OCI-M2 (cell line): ENCODE measurements around the gene AHNAK.

Experiments
- DNase-seq: peaks from one replicate; lab custom pipeline; 2025; ENCODE audit not compliant: unreplicated experiment; lab: John Stamatoyannopoulos, UW

The AHNAK gene

DNA sequence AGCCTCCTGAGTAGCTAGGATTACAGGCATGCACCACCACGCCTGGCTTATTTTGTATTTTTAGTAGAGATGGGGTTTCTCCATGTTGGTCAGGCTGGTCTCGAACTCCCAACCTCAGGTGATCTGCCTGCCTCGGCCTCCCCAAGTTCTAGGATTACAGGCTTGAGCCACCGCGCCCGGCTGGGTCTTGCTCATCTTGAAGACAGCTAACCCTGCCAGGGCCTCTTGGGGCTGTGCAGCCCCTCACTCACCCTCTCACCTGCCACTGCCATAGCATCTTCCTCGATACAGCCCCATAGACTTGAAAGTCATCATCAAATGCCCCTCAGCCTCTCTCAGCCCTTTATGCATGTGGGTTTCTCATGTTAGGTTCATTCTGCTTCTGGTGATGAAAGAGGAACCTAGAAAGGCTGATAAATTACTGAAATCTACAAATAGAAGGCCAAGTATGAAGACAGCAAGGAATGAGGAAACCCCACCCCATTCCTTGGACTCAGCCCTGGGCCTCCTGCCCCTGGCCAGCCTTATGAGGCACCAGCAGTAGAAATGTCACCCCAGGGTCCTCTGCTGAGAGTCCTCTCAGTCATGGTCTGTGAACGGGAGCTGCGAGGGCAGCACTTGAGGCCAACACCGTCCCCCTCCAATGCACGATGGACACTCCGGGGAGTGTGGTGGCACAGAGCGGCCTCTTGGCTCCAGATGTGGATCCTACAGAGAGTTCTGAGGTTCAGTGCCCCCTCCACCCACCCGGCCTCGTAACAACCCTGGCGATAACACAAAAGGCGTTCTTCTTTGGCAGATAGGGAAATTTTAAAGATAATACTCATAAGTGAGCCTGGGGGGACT lies 103.0 kb downstream of the AHNAK start:
- no peak for DNase-seq

DNA sequence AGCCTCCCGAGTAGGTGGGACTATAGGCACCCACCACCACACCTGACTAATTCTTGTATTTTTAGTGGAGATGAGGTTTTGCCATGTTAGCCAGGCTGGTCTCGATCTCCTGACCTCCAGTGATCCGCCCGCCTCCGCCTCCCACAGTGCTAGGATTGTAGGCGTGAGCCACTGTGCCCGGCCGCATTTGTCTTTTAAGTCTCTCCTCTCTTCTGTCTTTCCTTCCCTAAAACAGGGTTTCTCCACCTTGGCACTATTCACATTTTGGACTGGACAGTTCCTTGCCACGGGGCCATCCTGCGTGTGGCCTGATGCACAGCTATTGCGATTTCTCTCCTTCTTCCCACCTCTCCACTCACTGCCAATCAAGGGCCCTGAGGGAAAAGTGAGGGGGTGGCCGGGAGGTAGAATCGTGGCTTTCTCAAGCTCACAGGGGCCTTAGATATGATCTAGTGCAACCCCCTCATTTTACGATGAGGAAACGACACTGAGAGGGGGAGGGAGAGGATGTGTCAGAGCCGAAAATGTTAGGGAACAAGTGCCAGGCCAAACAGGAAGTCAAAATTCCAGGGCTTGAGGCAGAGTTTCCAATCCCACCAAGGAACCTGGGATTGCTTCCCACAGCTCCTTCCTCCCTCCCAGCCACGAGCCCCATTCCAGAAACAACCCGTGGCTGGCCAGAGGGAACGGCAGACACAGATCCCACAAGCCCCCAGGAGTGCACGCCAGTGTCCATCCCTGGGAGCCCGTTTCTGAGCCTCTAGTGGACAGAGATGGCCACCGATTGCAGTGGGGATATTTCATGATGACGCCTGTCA lies 106.6 kb downstream of the AHNAK start:
- DNase-seq: no peak

DNA sequence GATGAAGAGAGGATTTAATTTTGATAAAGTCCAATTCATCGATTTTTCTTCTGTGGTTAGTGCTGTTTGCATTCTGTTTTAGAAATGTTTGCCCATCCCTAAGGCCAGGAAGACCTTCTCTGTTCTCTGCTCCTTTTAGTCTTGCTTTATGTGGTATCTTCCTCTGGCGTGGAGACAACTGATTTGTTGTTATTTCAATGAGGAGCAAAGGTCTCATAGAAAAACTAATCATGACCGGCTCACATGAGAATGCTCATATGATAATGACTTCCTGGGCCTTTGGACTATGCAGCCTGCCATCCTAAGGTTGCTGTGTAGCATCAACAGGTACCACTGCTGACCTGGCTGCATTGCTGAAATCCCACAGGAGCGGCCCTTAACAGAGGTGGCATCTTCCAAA lies 108.0 kb downstream of the AHNAK start:
- DNase-seq: no peak

DNA sequence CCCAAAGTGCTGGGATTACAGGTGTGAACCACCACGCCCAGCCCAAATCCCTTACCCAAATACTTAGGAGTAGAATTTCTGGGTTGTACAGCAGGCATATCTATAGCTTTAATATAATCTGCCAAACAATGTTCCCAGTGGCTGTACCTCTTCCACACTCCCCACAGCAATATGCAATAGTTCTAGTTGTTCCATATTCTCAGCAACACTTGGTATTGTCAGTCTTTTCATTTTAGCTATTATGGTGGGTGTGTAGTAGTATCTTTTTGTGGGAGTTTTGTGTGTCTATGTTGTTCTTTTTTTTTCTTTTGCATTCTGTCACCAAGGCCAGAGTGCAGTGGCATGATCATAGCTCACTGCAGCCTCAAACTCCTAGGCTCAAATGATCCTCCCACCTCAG lies 109.0 kb downstream of the AHNAK start:
- no peak for DNase-seq

DNA sequence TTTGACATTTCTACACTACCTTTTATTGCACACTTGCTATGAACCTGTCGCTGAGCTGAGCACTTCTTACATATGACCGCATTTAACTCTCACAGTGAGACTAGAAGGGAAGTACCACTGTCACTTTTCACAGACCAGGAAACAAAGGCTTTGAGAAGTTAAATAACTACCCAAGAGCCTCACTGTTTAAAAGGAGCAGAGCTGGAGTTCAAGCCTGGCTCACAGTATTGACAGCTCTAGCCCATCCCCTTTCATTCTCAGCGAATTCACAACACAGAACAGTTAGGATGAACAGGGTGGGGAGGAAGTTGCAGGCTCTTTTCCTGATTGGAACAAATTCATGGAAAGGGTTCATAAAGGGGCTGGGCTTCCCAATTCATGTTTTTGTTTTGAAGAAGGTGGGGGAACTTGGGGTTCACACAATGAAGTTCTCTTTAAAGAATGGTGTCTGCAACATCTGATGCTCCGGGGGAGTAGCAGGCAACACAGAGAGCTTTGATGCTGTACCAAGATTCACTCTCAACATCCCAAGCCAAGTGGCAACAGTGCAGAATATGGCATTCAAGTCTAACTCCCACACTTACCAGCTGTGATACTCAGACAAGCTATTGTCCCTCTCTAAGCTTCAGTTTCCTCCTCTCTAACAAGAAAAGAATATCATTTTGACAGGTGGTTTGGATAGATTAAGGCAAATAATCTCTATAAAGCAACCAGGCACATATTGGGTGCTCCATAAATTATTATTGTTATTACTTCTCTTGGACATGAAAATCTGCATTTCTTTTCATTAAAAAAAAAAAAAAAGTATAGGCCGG lies 110.6 kb downstream of the AHNAK start:
- DNase-seq: no peak

DNA sequence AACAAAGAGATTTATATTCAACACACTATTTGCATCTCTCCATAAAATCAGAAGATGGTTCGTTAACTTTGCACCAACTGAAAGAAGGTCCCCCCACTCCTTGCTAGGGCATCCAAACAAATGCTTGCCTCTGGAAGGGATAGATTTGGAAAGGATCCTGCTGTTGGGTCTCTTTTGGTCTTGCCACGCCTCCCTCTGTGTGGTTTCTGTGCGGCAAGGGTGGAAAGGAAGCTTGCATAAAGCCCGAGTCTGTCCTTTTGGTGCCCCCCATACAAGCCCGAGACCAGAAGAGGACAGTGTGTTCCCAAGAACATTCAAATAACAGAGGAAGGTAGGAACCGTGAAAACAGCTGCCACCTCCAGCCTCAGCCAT lies 112.7 kb downstream of the AHNAK start:
- no peak for DNase-seq

DNA sequence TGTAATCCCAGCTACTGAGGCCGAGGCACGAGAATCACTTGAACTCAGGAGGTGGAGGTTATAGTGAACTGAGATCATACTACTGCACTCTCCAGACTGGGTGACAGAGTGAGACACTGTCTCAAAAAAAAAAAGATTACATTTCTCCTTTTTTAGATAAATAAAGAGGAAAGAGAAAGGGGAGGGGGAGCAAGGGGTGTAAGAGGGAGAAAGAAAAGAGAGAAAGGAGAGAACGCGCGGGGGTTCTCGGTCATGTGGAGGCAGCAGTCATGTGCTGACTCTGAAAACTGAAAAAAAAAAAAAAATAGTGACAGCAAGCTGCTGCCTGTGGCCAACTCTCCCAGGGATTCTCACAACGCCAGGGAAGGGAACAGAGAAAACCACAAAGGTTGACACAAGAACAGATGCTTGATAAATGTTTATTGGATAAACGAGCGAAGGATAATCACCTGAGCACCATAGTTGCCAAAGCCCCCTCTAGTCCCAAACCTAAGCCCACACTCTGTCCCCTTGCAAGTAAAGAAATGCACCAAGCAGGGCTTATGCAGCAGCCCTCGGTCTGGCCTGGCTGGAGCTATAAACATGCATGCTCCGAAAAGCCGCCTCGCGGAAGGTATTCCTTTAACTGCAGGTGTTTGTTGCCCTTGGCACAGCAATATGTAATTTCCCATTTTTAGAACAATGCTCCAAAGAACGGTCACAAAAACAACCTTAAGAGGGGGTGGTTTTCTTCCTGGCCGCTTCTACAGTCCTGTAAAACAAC lies 113.3 kb downstream of the AHNAK start:
- DNase-seq: no peak

DNA sequence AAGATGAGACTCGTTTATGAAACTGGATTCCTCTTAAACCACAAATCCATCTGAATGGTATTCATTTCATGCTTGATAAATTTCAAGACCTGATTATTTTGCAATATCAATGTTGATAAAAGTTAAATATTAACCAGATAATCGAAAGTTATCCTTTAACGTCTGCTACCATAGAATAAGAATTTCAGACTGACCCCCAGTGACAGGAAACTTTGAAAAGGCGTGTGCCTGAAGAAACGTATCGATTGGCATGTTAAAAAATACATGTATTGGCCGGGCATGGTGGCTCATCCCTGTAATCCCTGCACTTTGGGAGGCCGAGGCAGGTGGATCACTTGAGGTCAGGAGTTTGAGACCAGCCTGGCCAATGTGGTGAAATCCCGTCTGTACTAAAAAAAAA lies 113.9 kb downstream of the AHNAK start:
- DNase-seq: no peak

DNA sequence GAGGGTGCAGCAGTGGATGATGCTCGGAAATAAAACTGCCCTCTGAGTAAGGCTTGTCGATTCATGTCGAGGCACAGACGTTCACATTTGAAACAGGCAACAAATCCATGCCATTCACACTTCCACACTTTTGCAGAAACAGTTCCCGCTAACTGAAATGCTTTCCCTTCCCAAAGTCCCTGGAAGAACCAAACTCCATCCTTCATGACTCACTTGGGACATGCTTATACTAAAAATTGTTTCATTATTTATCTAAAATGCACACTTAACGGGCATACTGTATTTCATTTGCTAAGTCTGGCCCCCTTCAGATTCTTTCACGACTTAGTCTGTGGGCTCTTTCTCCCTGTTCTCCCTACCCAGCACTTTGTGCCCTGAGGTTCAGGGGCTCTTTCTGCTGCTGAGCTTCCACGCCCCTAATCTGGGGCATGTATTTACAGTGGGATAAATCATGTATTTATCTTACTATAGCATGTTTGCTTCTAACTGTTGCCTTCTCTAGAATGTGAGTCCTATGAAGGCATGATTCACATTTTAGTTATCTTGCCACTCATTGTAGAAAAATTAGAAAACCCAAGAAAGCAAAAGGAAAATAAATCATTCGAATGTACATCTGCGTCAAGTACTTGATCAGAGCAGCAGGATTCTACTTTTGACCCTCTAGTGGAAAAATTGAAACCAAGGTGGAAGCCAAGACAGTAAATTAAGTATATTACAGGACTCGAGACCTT lies 115.3 kb downstream of the AHNAK start:
- no peak for DNase-seq

DNA sequence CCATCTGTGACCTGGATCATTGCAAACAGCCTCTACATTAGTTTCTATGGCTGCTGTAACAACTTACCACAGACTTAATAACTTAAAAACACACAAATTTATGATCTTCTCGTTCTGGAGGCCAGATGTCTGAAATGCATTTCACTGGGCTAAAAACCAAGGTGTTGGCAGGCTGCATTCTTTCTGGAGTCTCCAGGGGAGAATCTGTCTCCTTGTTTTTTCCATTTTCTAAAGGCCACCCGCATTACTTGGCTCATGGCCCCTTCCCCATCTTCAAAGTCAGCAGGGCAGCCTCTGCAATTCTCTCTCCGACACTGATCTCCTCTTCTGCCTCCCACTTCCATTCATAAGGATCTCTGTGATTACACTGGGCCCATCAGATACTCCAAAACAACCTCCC lies 116.2 kb downstream of the AHNAK start:
- no peak for DNase-seq

DNA sequence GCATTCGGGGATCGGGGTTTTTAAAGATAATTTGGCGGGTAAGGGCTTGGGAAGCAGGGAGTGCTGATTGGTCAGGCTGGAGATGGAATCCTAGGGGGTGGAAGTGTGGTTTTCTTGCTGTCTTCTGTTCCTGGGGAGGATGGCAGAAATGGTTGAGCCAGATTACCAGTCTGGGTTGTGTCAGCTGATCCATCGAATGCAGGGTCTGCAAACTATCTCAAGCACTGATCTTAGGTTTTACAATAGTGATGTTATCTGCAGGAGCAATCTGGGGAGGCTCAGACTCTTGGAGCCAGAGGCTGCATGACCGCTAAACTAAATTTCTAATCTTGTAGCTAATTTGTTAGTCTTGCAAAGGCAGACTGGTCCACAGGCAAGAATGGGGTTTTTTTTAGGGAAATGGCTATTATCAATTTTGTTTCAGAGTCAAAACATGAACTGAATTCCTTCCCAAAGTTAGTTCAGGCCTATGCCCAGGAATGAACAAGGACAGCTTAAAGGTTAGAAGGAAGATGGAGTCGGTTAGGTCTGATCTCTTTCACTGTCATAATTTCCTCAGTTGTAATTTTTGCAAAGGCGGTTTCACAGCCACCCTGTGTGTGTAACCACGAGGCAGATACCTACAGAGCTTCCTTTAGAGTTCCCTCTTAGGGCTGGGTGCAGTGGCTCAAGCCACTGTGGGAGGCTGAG lies 117.6 kb downstream of the AHNAK start:
- DNase-seq: no peak

DNA sequence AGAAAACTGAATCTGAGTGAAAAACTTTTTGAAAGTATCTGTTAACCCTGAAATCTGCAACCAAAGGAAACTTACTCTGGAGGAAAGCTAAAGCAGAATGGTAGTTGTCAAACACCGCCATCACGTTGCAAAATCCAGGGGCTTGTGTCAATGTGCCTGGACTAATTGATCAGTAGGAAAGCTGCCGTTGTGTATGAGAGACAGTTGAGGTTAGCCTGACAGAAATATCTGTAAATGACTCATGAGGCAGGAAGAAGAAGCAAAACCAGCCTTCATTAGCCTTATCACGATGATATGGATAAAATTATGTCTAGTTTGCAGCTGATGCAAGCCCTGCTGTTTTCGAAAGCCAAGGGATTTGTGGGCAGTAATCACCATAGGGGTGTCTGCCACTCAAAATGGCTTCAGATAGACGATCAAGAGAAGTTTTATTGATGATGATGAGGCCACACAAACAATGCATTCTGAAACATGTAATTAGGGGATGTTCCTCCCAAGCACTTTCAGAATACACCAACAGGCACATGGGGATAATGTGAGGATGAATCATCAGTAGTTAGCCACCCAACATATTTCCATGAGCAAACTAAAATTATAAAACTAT lies 118.9 kb downstream of the AHNAK start:
- DNase-seq: no peak

DNA sequence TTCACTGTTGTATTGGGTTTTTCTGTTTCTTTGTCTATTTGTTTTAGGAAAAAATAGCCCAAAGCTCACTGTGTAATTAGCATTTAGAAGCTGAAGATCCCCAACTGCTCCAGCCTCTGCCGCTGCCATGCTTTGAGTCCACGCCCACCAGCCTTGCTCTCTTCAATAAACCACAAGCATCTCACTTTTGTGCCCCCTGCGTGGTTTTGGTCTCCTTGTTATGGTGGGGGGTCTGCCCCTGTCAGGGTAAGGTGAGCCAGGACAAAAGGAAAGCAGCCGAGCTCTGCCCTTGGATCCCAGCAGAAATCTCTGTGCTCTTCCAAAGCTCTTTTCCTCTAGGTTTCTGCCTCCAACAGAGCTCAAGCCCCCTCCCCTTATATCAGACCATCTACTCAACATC lies 123.6 kb downstream of the AHNAK start:
- no peak for DNase-seq

DNA sequence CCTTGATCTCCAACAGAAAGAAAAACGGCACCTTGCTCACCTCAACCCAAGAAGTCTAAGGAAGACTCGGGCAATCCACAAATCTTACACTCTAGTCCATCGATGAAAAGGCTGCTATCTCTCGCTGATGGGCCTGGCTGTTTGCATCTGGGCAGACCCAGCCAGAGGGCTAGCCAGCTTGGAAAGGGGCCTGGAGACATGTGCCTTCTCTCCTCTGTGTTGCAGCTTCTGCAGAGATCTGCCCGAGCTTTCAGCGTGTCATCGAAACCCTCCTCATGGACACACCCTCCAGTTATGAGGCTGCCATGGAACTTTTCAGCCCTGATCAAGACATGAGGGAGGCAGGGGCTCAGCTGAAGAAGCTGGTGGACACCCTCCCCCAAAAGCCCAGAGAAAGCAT lies 124.6 kb downstream of the AHNAK start:
- DNase-seq: no peak

DNA sequence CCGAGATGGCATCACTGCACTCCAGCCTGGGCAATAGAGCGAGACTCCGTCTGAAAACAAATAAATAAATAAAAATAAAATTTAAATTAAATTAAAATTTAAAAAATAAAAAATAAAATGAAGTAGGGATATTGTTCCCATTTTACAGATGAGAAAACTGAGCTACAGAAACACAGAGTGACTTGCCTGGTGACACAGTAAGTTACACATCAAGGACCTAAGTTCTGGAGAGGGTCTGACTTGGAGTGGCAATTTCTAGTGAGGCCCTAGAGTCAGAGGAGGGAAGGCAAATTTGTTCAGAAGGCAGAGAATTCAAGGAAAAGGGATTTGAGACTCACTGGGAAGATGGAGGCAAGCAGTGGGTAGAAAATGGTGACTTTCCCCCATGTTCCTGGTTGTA lies 125.7 kb downstream of the AHNAK start:
- DNase-seq: no peak

DNA sequence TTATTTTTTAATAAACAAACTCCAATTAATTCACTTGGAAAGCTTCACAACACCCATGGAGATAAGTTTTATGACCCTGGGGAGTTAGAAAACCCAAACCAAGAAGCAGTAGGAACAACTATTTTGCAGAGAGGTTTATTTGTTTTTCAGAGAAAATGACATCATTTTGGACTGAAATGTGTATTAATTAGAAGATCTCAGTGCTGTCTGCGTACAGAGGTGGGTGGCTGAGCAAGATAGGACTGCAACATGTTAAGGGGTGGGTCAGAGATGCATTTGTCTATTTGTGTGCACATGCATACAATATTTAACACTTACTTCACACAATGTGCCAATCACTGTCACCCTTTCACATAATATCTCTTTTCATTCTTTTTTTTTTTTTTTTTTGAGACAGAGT lies 126.7 kb downstream of the AHNAK start:
- no peak for DNase-seq

DNA sequence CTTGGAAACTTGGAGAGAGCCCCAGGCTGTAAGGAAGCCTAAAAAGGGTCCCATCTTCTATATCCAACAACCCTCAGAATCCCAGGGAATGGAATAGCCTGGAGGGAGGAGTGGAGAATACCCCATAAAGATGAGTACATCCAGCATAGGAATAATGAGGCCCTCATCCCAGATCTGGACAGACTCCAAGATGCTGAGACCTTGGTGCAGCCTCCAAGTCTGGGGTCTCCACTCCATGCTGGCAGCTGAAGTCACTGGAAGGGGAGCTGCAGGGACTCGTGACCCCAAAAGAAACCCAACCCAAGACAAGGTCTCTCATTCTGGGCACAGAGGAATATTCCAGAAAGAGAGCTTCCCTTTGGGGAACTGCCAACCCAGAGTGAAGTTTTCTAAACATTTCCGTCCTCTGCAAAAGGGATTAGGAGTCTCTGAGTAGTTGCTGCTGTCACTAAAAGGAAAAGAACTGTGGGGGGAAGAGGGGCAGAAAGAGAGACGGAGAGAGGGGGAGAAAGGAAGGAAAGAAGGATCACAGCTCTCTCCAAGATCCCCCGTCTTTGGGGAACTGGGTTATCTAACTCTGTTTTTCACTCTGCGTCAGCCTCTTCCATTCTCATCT lies 127.2 kb downstream of the AHNAK start:
- no peak for DNase-seq

DNA sequence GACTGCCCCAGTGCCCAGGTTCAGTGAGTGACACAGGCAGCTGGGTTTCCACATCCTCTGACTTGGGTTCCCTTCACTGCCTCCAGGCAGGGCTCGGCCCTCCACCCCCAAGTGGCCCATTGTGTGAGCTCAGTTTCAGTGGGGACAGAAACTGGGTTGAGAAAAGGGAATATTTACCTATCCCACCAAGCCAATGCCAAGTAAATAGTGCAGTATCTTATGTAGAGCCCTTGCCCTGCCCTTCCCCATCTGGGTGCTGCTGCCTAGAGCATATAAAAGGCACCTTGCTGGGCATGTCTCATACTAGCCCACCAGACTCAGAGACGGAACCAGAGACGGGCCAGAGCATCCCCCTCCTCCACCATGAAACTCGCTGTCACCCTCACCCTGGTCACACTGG lies 127.9 kb downstream of the AHNAK start, which contains the start of gene SCGB1A1:
TSS of gene SCGB1A1 (plus strand) at position 301 of the 400 bp plus-strand sequence. CDS start at position 364, 63 bp downstream.
- no peak for DNase-seq

DNA sequence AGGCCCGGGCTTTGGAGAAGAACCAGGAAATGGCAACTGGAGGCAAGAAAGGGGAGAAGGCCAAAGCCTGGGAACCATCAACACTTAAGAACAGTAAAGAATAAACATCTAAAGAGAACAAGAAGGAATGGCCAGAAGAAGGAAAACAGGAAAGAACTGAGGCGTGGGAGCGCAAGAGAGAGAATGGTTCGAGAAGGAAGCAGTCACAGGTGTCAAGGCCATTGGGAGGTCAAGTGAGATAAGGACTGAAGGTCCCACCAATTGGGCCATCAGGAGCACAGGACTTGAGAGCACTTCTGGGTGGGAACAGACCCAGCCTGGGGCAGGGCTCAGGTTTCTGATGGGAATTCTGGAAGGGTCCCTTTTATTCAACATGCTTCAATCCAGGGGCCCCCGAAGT lies 128.5 kb downstream of the AHNAK start:
- no peak for DNase-seq
